ENCODE data around the gene MRPS27.
A peak's percentile ranks its signal among the peaks of the same experiment; 100 is the strongest.

MRPS27 gene

DNA sequence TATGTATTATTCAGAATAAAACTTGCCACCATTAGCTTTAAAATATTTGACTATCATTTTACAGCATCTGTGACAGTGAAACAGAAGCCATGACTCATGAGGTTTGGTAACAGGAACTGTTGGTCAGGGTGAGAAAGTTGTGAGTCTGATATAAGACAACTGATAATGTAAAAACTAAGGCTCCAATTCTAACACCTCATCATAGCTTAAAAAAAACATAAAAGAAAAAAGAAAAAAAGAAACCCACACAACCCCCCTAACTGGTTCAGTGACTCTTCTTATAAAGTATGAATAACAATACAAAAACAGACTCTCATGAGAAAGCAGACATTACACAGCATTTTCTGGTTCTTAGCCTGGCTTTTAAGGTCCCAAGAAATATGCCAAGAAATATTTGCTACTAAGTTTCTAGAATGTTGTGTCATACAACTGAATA, 85.8 kb downstream of the MRPS27 start:
- no peak for DNase-seq

DNA sequence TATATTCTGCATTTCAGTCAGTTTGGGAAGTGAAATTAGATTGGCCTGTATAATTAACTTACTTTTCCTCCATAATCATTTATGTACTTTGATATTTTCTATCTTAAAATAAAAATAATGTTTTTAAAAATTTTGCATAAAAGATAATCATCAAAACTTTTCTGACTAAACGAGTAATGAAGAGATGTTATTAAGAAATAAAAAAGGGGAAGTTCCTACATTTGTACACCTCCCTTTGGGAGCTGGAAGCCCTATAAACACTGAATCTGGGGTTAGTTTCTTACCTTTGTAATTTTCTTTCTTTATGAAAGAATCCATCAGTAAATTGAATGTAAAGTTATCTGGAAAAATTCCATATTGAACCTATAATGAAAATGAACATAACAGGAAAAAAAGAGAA, 86.2 kb downstream of the MRPS27 start:
- DNase-seq = no peak

DNA sequence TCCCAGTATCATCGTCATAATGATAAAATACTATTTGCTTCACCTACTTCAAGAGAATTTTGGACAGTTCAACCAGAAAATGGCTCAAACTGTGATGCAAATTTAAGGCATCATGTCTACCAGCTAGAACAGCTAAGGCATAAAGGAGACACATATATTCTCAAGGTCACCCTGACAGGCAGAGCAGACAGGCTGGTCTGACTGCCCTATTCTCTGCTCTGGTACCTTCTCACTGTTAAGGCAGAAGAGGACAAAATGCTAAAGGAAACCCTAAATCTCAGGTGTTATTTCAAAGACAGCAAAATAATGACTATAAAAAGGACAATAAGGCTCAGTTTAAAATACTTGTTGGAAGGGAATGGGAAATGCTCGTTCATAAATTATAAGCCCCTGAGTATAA, 87.2 kb downstream of the MRPS27 start:
- DNase-seq = no peak

DNA sequence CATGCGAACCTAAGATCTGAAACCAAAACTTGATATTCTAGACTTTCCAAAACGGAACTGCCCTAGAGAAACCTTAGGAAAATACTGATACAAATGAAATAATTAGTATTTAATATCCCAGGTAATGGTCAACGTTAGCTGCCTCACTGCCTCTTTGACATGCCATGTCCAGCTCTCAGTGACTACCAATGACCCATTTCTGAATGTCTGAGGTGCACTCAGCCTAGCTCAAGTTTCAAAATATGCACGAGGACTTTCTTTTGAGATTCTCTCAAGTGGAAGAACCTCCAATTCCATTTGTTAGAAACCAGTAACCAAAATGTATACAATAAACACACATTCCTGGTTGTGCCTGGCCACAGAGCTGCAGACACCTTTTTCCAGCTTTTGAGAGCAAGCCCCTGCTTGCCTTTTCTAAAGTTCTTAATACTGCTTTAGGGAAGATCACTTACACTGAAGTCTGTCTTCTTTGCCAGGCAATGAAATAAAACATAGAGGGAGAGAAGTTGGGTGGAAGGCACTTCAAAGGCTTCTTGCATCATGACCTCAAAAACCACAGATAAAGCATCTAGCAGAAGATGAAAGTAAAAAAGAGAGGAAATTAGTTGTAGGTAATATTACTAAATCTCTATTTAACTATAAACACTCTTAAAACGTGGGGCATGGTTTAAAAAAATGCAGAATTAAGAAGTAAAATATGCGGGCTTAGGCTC, 87.9 kb downstream of the MRPS27 start:
- no peak for DNase-seq

DNA sequence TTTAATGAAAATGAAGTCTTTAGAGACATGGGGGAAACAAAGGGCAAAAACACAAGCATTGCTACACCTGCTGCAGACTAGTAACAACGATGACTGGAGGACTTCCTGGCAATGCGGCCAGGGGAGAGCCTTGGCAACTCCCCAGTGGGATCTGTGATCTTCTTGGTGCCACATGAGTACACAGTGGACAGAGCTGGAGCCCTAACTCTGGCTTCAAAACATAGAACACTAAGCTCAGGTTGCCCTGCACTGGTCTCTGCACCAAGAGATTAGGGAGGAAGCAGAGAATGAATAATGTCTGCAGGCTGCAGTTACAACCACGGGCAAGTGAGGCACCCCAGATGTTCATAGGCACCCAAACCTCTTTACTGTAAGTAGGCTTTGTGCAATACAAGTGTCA, 91.1 kb downstream of the MRPS27 start:
- no peak for DNase-seq

DNA sequence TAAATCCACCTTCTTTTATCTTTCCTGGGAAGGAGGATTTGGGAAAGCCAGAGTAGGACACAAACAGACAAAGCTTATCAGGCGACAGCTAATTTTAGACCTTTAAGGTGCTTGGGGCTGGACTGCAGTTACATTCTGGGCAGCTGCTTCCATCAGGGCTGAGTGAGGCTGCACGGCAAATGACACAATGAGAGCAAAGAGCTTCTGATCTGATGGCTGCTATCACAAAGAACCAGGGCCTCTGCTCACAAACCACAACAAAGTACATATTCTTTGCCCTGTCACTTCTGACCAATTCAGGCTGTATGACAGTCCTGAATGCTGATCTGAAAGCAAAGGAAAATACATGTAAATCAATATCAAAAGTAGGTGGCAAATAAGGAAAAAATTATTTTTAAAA, 93.1 kb downstream of the MRPS27 start:
- DNase-seq = peak in 5 of 56 donors; percentile 6 to 19 (median 13)

DNA sequence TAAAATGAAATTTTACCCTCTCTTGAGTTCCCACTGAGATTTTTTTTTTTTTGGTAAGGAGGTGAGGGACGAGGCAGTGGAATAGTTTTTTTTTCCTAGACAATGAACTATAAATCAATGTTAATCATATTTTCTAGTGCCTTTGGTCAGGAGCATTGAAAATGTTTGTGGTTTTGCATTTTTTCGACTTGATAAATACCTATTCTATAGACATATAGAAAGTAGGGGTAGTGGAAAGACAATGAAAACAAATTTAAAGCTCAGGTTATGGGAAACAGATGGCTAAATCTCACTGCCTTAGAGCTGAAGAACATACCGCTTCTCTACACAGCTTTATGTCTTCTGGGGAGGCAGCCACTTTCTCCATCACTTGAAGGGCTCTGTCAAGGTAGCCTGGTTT, 94.3 kb downstream of the MRPS27 start:
- DNase-seq = no peak

DNA sequence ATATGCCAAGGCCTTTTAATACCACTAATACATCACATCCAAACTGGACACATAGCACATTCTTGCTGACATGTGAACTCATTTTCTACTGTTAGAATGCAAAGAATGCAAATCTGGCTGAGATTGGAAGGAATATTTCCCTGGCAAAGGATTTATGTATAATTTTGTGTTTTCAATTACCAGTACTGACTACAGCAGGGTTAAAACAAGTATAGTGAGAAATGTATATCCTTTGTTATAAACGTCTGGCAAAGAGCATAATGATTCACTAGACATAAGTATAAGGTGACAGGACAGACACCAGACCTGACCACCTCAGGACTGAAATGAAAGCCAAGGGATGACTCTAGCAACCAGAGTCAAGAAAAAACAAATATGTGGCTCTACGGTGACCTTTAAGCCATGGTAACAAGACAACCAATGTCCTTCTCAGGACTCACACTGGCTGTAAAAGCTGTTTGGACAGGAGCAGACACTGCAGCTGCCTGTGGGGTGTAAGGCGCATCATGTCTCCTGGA, 95.0 kb downstream of the MRPS27 start:
- DNase-seq = no peak

DNA sequence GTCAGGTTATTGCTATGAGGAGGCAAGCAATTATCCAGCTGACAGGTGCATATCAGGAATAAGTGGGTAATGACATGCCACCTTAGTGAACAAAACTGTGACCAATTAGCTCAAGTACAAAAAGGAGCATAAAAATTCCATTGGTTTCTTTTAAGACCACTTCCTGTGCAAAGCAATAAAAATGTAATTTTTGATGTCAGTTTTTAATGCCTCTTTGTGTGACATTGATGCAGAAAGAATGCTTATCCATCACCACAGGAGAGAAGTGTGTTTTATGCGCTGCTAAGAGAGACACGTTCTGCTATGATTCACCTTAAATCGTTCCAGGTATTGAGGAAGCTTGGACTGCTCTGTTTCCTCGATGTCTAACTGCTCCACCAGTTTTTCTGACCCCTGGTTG, 96.7 kb downstream of the MRPS27 start:
- no peak for DNase-seq

DNA sequence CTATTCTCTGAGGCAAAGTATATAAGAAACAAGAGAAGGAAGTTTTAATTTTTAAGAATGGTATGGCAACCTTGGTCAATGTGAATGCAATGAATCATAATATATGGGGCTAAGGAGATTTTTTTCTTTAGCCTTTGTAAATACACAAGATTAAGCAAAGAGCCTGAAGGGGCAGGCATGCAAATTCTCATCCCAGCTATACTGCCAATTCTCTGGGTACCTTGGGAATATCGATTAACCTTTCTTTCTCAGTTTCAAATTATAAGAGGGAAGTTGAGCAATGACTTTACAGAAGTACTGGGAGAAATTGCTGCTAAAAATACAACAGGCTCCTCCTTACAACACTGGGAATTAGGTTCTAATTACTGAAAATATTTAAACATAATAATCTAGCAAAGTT, 97.5 kb downstream of the MRPS27 start:
- DNase-seq = no peak

DNA sequence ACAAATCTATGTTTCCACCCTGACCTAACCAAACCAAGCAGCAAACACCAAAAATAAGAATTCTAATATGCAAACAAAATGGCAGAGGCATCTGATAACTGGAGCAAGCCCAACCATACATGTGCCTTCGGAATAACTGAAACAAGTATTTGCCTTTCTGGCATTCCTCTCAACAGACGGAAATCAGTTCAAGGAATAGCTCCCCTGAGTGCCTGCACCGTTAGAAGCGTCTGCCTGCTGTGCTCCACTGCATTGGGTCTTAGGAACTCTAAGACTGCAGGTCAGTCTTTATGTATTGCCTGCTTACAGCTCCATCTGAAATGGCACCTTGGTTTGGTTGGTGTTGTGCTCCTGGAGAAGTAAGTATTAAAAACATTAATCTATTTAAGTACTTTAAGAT, 98.5 kb downstream of the MRPS27 start:
- no peak for DNase-seq

DNA sequence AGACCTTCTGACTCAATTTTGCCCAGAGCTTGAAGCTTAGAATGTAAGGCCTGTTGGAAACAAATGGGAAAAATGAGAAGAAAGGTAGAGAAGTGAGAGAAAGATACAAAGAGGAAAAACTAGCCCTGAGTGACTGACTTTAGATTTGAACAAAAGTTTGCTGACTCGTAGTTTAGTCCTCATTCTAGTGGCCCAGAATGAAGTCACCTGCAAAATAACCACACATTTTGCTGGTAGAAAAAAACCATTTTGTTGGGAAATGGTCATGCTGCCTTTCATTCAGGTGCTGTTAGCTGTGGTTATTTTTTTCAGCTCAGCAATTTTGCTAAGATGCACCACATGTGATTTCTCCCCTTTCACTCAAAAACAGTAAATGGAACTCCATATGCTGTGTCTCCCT, 98.9 kb downstream of the MRPS27 start:
- DNase-seq = no peak

DNA sequence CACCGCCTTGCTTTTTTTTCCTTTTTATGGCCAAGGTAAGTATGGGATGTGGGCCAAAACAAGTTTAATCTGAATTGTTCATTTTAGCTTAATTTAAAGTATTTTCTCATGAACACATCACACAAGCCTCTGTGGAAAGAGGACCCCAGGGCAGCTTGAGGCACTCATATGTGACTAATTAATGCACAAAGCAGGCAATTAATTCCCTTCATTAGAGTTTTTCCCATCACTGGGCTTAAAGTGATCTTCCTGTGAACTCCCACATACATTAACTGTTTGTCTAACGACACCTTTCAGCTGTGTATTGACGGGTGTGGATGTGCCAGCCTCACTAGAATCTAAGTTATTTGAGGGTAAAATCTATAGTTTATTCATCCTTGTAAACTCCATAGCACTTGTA, 103.3 kb downstream of the MRPS27 start:
- no peak for DNase-seq

DNA sequence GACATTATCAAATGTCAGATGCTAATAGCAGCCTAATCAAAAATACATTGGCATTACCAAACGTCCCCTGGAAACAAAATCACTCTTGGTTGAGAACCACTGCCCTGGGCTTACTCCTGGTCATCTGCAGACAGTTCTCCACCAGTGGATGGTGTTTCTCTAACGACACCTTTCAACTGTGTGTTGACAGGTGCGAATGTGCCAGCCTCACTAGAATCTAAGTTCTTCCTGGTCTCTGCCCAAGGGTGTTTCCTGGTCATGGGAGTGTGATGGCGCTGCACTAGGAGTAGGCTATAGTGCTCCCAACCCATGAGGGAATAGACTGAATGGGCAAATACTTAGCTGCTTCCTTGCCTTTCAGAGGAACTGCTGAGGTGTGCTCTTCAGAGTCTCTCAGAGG, 105.9 kb downstream of the MRPS27 start:
- DNase-seq = no peak

DNA sequence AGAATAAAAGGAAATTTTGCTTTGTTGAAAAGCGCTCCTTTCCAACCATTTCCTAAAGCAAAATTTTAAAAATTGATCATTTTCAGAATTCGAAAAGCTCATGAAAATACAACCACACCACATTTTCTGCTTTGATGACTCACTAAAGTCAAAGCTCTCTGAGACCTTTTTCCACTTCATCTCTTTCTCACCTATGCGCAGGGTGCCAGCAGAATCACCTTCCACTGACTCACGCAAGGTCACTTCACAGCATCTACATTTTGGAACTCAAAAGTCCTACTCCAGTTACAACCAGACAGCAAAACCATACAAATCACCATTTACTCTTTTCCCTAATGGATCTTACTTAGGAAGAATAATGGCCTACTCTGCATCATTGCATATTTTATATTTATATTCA, 106.6 kb downstream of the MRPS27 start:
- DNase-seq = no peak

DNA sequence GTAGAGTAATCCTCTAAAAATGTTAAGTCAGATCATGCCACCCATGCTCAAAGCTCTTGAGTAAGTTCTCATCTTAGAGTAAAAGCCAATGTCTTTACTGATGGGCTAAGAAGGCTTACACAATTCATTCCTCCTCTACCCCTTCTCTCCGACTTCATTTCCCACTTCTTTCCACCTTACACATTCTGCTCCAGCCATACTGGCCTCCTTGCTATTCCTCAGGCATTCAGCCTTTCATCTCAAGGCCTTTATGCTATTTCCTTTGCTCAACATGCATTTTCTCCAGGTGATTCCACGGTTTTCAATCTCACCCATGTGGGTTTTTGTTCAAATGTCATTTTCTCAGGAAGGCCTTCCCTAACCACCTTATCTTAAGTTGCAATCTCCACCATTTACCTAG, 107.9 kb downstream of the MRPS27 start:
- DNase-seq = no peak

DNA sequence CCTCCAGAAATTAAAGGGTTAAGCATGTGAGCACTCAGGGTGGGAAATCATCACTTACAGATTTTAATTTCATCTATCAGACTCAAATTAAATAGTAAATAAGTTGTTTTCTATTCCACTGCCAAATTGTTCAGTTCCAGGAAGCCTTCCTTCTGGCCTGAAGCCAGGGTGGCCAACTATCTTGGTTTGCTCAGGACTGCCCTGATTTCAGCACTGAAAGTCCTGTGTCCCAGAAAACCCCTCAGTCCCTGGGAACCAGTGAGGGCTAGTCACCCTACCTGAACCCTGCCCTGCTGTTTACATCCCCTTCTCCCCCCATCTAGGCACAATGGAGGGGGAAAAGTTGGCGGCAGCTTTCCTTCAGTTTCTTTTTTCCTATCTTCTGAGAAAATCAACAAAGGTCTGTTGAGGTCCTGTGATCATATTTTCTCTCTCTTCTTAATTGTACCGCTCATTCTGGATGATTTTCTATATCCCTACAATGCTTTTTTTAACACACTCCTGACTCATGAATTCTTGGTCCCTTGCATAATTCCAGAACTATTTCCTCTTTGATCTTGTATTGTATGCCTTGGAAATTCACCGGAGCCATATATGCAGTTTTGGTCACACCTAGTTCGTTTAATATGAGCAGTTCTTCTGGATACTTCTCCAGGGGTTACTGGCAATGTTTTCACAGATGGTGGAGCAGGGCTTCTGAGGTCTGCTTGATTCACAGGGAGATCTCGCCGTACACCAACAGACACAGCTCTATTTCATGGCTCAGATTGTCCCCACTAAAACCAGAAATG, 109.0 kb downstream of the MRPS27 start:
- DNase-seq = peak in 15 of 56 donors; percentile 2 to 51 (median 15)

DNA sequence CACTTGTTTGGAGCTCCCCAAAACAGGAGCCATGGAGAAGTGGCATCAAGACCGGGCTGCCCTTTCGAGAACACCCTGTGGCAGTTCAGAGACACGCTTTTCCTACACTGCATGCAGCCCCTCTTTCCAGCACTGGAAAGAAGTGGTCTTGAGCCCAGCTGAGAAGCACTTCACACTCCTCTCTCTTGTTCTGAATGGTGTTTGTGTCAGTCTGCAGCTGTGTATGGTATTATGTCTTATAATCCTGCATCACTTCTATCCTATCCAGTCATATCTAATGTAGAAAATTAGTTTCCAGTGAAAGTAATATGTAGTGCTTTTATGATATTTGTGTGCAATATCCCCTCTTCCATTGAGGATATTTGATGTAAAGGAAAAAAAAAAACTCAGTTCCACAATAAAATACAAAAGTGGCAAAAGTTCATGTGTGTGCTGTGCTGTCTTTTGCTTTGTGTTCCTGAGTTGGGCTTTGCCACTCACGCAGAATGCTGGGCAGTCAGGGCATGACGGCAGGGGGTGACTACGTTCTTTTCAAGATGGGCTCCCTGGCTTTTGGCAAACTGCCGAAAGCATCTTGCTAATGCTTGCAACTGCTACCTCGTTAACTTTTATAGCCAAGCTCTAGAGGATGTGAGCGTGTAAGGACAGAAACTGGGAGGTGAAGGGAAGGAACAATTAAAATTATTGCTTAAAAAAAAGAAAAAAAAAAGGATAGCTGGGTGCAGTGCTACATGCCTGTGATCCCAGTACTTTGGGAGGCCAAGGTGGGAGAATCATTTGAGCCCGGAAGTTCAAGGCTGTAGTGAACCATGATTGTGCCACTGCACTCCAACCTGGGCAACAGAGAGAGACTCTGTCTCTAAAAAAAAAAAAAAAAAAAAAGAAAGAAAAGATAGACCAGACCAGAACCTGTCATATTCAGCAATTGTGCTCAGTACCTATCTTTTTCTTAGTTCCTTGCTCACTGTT, 110.6 kb downstream of the MRPS27 start:
- DNase-seq = peak in 15 of 56 donors; percentile 8 to 58 (median 25)

DNA sequence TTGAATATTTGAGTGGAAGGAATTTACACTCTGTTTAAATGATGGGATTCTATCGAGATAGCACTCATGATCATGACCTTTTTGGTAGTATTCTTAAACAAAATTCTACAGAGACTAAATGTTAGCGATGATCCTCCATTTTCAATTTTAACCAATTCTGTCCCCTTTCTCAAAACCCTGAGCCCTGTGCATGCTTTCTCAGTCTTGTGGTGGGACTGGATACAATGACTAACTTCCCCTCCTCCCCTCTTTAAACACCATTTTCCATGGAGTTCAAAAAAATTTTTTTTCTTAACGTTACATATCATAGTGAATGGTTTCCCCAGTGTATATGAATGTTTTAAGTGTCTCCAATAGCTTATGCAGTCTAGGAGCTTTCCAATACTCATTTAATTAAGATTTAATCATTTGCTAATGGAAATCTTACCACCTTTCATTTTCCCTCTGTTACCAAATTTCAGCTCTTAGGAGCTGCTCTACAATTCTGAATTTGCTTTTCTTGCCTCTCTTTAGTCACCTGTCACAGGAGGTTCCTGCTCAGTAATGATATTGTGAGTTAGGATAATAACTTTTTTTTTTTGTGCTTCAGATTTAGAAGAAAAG, 111.6 kb downstream of the MRPS27 start:
- DNase-seq = no peak

DNA sequence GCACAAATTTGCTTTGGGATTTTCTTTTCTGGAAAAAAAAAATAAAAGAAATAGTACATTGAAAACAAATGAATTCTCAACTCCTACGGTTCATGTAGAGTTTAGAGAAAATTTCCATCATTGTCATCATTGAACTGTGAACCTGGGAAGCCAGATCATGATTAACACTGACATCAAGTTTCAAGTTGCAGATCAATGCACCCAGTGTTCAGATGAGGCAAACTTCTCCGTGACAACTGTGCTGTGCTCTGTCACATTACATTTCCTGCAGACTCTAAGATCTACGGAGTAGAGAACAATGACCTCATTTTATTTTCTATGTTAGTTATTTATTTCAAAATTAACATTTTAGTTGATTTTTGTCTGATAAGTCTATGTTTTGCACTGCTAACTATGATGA, 113.0 kb downstream of the MRPS27 start:
- DNase-seq = no peak

DNA sequence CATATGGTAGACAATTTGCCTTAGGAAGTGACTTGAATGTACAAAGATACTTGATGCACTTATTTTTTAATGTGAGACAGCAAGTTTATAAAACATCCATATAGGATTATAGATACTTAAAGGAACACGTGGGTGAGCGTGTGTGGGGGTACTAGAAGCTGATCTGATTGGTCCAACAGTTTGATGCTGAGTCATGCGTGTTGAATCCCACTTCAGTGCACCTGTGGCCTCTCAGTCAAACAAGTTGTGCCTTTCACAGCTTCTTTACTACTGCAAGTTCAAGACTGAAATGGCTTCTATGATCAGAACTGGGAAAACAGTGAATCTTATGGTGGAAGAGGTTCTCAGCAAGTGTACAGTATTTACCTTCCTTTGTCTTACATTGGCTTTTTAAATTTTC, 113.9 kb downstream of the MRPS27 start:
- DNase-seq = no peak

Data from amygdala (tissue), 56 donors.